ENCODE results near the gene TMEM175.

TMEM175 gene

DNA sequence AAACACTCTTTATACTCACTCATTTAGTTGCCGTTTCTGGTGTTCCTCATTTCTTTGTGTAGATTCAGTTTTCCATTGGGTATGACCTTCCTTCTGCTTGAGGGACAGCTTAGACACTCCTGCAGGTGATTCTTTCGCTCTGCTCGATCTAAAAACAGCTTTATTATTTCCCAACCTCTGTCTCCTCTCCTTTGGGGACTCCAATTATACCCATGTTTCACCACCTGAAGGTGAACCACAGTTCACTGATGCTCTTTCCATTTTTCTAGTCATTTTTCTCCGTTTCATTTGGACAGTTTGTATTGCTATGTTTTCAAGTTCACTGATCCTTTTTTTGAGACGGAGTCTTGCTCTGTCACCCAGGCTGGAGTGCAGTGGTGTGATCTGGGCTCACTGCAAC, 74.6 kb downstream of the TMEM175 start:
- no peak for DNase-seq

Data from NCI-H526 (cell line).